Left ventricle myocardium superior (tissue), 1 donor: ENCODE measurements around the gene ARHGEF25. TPM values are rescaled to one million over a fixed set of nuclear protein-coding genes. Genes with fewer than 3 reads are reported as not detected.
A peak's percentile ranks its signal among the peaks of the same experiment; 100 is the strongest.
"Not testable (repeated sequence)": the region's sequence is repeated elsewhere in the genome, so short reads cannot be mapped to it uniquely, and the experiment has no call there.

ENCODE experiments used
- ATAC-seq: fragments of 200-7000 bp; cut with Tn5 transposase; one replicate; pipeline ENCODE4 v1.9.1; 2020; ENCODE audit warnings: mild to moderate bottlenecking, moderate library complexity
- DNase-seq: peaks from one replicate; pipeline ENCODE4 v3.0.0-alpha.2; 2020
- intact Hi-C: fragments of 100-400 bp; cut with micrococcal nuclease; formaldehyde crosslinking; loops from one replicate; pipeline ENCODE4 v1.11.0; 2022
- total RNA-seq: library from RNA; stranded (reverse); fragmentation: NEBNext Ultra II Directional; extraction: Animal tissue kit (Norgen Biotek cat#: 25700); gene quantifications from one replicate; pipeline ENCODE4 v1.2.1, GENCODE V29; 2021
- donor health status: DM: no; HTN: yes; CAD: no; lungs with severe emphysema.

ARHGEF25 gene
- total RNA-seq, 1 donor from 2014 or later = 11.9 TPM

DNA sequence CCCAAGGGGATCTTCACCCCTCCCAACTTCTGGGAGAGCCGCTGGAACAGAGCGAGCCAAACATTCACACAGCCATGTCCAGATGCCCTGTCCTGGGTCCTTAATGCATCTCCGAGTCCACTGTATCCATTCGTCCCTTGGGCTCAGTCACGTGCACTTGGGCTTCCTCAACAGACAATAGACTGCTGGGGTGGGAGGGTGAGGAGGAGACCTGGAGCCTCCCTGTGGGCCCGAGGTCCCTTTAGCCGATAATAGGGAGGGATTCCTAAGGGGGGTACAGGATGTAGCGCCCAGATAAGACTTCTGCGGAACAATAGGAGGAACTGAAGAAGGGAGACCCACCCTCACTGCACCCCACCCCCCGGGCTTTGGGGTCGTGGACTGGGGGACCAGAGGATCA lies 6.7 kb downstream of the ARHGEF25 start:
- DNase-seq = no peak
- ATAC-seq = peak; percentile 49
- intact Hi-C loops = no loop called here

GRCh38 chr12:57618431-57618830 lies 7.2 kb downstream of the ARHGEF25 start:
- DNase-seq, intact Hi-C loops, ATAC-seq: not testable (repeated sequence)

GRCh38 chr12:57618966-57619433 lies 7.8 kb downstream of the ARHGEF25 start:
- ATAC-seq (no peak), DNase-seq (no peak)
- intact Hi-C loops = no loop called here

DNA sequence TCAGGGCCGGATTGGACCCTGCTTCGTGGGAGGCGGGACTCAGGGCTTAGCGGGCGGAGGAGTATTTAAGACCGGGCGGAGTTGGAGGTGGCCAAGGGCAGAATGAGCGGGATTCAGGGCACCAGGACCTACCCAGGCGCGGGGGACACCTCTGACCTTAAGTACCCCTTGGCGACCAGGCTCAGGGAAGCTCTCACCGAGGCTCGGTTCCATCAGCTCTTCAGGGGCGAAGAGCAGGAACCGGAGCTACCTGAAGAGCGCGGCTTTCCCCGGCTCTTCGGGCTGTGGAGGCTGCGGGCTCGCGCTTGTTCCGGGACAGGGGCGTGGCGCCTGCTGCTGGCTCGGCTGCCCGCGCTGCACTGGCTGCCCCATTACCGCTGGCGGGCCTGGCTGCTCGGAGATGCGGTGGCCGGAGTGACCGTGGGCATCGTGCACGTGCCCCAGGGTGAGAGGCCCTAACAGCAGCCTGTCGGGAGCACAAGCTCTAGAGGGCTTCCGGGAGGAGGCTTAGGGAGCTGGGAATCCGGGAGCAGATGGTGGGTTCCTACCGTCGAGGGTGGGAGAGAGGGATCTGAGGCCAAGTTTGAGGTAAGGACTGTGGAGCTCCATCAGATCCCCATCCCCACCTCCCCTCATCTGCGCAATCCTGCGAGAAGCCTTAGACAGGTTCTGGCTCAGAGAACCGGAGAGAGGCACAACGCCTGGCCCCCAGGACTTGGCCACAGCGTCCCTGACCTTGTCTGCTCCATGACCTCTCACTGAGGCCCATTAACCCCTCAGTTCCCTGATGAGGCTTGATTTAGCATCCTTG lies 8.4 kb downstream of the ARHGEF25 start:
- intact Hi-C loops = loop anchor here (5.0 kb wide), 1 partner anchor 37 kb away; no protein-coding TSS in a partner anchor
- ATAC-seq = peak; percentile 36
- no peak for DNase-seq

GRCh38 chr12:57620245-57620935 lies 9.2 kb downstream of the ARHGEF25 start:
- intact Hi-C loops = loop anchor here (5.0 kb wide), 1 partner anchor 38 kb away; no protein-coding TSS in a partner anchor
- no peak for ATAC-seq
- DNase-seq = no peak

DNA sequence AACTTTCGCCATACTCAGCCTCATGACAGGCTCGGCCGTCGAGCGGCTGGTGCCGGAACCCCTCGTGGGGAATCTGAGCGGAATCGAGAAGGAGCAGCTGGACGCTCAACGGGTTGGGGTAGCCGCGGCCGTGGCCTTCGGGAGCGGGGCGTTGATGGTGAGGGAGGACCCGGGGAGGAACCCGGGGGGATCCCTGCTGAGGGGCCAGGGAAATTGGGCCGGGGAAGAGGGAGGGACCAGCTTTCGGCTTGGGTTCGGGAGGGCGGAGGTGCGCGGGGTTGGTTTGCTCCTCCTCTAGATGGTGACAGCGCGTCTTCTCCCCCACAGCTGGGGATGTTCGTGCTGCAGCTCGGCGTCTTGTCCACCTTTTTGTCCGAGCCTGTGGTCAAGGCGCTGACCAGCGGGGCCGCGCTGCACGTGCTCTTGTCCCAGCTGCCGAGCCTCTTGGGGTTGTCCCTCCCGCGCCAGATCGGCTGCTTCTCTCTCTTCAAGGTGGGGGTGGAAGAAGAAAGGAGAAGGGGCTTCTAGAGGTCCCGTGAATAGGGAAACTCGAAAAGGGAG lies 9.8 kb downstream of the ARHGEF25 start:
- intact Hi-C loops = loop anchor here (5.0 kb wide), 1 partner anchor 39 kb away; no protein-coding TSS in a partner anchor
- ATAC-seq (peak; percentile 22), DNase-seq (no peak)

DNA sequence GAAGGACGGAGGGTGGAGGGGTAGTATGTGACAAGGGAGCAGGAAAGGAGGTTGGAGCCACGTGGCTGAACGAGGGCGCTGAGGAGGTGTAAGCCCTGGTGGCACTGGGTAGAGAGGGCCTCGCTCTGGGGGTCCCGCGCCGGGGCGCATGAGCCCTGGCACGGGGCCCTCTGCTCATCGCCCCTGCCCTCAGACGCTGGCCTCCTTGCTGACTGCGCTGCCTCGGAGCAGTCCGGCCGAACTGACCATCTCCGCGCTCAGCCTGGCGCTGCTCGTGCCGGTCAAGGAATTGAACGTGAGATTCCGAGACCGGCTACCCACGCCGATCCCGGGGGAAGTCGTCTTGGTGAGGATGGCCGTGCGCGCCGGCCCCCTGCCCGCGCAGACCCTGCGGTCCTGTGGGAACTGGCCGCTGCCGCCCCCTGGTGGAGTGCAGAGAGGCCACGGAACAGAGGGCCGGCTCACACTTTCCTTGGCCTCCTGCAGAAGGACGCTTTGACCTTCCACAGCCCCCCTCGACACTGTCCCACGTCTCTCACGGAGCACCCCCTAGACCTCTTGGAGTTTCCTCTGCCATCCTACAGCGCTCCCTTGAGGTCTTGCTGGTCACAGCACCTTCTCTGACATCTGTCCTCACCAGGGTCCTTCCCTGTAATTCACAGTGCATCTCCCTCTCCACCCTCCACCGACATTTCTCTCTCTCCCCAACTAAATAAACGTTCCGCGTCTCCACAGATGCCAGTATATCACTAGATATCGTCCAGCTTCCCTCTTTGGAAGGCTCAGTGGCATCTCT lies 10.5 kb downstream of the ARHGEF25 start:
- intact Hi-C loops = loop anchor here (5.0 kb wide), 1 partner anchor 39 kb away; no protein-coding TSS in a partner anchor
- ATAC-seq (peak; percentile 77), DNase-seq (peak; percentile 83)

DNA sequence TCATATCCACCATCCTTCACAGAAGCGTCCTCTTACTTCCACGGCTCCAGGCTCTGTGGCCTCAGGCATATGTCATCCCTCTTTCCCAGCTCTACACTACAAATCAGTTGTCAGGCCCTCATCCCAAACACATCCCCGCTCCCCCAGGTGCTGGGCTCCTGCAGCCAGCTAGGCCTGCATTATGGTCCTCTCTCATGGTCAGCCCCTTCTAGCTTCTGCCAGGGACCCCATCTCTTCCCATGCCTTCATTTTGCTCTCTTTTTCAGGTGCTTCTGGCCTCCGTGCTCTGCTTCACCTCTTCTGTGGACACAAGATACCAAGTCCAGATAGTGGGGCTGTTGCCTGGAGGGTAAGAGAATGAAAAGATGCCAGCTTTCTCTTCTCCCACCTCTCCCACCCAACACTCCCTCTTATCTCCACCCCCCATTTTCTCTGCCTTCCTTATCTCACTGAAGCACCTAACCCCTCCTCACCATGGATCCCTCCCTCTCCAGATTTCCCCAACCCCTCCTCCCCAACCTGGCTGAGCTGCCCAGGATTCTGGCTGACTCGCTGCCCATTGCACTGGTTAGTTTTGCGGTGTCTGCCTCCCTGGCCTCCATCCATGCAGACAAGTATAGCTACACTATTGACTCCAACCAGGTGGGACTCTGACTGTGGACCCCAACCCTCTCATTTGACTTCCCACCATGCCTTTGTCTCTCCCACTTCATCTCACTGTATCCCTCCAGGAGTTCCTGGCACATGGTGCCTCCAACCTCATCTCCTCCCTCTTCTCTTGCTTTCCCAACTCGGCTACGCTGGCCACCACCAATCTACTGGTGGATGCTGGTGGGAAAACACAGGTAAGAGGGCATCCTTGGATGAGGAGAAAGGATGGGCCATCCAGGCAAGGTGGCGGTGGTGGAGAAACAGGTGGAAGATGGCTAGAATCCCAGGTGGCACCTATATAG lies 11.3 kb downstream of the ARHGEF25 start:
- DNase-seq (no peak), ATAC-seq (no peak)
- intact Hi-C loops = loop anchor here (5.0 kb wide), 1 partner anchor 40 kb away; no protein-coding TSS in a partner anchor

GRCh38 chr12:57623385-57623784 lies 12.2 kb downstream of the ARHGEF25 start:
- intact Hi-C loops = loop anchor here (5.0 kb wide), 1 partner anchor 41 kb away; no protein-coding TSS in a partner anchor
- ATAC-seq (no peak), DNase-seq (no peak)

GRCh38 chr12:57623811-57624390 lies 12.7 kb downstream of the ARHGEF25 start:
- no peak for ATAC-seq
- DNase-seq = no peak
- intact Hi-C loops = loop anchor here (5.0 kb wide), 1 partner anchor 42 kb away; no protein-coding TSS in a partner anchor

DNA sequence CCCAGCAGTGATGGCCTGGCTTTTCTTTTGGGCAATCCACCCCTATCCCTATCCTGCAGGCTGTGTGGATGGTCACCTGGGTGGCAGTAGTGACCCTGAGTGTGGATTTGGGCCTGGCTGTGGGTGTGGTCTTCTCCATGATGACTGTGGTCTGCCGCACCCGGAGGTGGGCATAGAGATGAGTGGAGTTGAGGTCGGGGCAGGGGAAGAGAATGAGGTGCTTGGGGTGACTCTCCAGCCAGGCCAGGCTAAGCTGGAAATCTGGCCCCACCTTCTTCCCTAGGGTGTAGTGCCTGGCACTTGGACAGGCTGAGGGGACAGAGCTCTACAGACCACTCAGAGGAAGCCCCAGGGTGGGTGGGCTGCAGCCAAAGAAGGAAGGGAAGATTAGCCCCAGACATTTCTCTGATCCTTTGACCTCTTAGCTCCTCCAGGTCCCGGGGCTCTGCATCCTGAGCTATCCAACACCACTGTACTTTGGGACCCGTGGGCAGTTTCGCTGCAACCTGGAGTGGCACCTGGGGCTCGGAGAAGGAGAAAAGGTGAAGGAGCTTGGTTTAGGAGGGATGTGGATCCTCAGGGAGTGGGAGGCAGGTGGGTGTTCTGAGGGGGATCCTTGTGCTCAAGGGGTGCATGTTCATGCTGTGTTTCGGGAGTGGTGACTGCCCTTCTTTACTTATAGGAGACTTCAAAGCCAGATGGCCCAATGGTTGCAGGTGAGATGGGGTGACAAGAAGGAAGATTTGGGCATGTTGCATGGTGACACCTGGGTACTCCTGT lies 13.4 kb downstream of the ARHGEF25 start:
- DNase-seq = no peak
- no peak for ATAC-seq
- intact Hi-C loops = loop anchor here (5.0 kb wide), 1 partner anchor 42 kb away; no protein-coding TSS in a partner anchor

DNA sequence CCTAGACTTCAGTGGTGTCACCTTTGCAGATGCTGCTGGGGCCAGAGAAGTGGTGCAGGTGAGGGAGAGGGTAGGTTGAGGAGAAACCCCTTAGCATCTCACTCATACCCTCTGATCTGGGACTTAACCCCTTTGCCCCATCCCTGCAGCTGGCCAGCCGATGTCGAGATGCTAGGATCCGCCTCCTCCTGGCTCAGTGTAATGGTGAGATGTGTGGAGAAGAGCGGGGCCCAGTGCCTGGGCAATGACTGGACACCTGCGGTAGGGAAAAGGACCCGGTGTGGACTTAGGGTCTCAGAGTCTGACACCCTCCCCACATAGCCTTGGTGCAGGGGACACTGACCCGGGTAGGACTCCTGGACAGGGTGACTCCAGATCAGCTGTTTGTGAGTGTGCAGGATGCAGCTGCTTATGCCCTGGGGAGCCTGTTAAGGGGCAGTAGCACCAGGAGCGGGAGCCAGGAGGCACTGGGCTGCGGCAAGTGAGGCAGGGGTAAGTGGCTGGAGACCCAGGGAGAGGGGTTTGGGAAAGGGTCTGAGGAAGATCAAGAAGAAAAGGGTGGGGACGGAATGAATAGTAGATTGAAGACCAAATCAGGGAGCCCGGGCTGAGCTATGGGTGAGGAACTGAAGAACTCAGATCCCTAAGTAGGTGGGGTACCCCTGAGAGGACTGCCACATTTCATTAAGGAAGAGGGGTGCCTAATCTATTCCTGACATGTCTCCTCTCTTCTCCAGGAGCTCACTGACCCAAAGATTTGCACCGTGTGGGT lies 14.2 kb downstream of the ARHGEF25 start:
- DNase-seq (no peak), ATAC-seq (no peak)
- intact Hi-C loops = no loop called here

DNA sequence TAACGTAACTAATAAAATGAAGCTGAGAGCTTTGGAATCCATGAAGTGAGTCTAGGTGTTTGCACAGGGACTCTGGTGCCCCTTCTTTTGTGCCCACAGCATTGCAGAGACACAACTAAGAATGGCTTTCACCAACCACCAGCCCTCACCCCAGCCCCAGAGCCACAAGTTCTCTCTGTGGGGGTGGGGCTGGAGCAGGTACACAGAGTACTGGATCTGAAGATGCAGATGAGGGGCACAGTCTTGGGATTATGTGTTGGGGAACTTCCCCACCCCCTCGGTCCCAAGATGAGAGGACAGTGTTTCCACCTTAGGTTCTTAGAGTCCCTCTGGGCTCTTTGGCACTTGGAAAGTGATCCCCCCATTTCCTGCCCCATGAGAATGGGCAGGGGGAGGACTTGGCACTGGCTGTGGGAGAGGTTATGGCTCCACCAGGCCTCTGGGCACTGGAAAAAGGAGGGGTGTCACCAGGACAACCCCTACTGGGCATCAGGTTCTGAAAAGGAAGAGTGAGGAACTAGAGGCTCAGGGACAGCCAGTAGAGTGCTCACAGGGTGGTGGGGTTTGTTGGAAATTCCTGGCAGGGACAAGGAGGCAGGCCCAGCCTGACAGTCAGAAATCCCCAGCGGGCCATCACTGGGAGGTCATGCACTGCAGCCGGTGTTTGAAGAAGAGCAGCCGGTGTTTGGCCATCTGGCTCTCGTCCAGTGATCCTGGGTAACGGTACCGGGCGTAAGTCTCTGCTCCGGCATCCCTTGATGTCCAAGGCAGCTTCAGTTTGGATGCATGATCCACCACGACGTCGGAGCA lies 15.1 kb downstream of the ARHGEF25 start:
- no peak for DNase-seq
- no peak for ATAC-seq
- intact Hi-C loops = no loop called here

DNA sequence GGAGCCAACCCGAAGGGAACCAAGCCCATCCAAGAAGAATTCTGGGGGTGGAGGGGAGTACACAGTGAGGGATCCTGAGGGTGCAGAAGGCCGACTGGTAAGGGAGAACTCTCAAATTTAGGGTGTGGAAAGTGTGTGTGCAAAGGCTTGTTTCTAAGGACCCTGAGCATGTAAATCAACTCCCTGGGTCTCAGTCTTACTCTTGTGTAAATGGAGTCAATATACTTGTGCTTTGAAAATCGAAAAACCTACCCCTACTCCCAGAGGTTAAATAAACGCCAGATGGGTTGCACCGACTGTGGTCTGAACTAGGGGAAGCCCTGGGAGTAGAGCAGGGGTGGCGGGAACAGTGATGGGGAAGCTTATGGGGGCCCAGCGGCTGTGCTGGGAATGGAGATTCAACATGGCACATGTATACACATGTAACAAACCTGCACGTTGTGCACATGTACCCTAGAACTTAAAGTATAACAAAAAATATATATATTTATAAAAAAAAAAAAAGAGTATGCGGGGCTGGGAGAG lies 15.7 kb downstream of the ARHGEF25 start:
- DNase-seq = no peak
- intact Hi-C loops = no loop called here
- no peak for ATAC-seq
